Motor neuron (in vitro differentiated cells): ENCODE data around the gene SFT2D1. TPM values are rescaled to one million over a fixed set of nuclear protein-coding genes. Genes with fewer than 3 reads are reported as not detected.
A peak's percentile ranks its signal among the peaks of the same experiment; 100 is the strongest.
"Not testable (repeated sequence)": the region's sequence is repeated elsewhere in the genome, so short reads cannot be mapped to it uniquely, and the experiment has no call there.

Source experiments
- ATAC-seq, 8 experiments: fragments of 200-7000 bp; cut with Tn5 transposase; replicated peaks in 6 of 8; 2 replicates each; pipeline ENCODE4 v1.8.0; 2021; ENCODE audit warnings: mild to moderate bottlenecking in 8 of 8, moderate library complexity in 8 of 8
- H3K27ac ChIP-seq, 2 donors: fragments of 250-450 bp; sonication (Bioruptor Pico); 2 replicates each; pipeline ENCODE4 v1.9.0; 2021; ENCODE audit warnings: antibody characterized with exemption in 2 of 2, mild to moderate bottlenecking in 2 of 2, moderate library complexity in 1 of 2
- H3K4me1 ChIP-seq, 2 donors: fragments of 250-450 bp; sonication (Bioruptor Pico); replicated peaks in 1 of 2; 2 replicates each; pipeline ENCODE4 v1.6.1; 2021; ENCODE audit warnings: antibody characterized with exemption in 2 of 2, mild to moderate bottlenecking in 2 of 2, moderate library complexity in 1 of 2
- H3K4me3 ChIP-seq, 5 donors: fragments of 250-450 bp; sonication (Bioruptor Pico); 2 replicates each; pipeline ENCODE4 v1.9.0; 2021; ENCODE audit warnings: antibody characterized with exemption in 5 of 5, mild to moderate bottlenecking in 5 of 5, moderate library complexity in 4 of 5
- WGBS, 10 experiments: fragments of 450-650 bp; shearing (Covaris generic); methylation state at CpG; one replicate each; pipeline ENCODE4 v1.0.0; 2022; 5-methylcytosine and 5-hydroxymethylcytosine counted together
- in situ Hi-C, 9 experiments: fragments of 400-800 bp; cut with MboI; loops; one replicate each; pipeline ENCODE4 v1.15.0; 2021; ENCODE audit warnings: low sequenced_read_pairs in 9 of 9, low pct_unique_long_range_greater_than_20kb in 2 of 9; ENCODE audit not compliant: unreplicated experiment in 9 of 9
- total RNA-seq, 8 experiments: library from RNA; unstranded; fragments of 300-600 nt; gene quantifications; 2 replicates each; pipeline versions ENCODE4 v1.2.3 to v1.2.4, GENCODE V29; 2022

The SFT2D1 gene
- total RNA-seq, 8 experiments from 2014 or later, result 21.4 to 53.5 (median 29.1) TPM

DNA sequence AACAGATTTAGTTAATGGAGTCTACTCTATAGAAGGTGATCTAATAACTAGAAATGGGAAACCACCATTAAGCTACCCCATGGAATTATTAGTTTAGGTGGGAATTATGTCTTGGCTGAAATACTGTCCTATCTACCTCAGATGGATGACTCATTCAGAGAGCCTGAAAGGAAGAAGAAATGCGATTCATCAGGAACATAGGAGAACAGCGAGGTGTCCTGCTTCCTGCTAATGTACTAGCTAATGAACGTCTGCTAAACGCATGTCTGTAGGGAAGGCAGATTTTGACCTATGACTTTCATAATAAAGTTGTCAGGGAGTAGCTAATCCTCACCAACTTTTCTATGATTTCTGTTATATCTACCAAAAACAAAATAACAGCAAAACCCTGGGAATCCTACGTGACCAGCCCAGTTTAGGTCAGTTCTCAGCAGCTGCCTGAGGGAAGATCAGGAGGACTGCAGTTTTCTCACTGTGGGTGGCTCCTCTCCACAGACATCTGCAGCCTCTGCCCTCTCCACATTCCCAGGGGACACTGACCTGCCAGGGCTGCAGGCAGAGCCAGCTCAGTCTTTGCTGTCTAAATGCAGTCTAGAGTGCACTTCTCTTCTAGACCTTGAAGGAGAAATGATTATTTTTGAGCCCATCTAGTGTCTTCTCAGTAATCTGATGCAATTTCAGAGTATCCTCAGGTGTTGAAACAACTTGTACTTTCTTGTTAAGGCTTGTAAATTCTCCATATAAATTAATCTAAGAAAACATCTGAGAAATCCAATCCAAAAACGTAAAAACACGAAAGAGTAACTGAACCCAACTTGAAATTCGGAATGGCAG is 18.1 kb upstream of the SFT2D1 start:
- 20 to 90% (median 79%) methylated on average over 2 to 8 of the region's 8 CpGs; no CpG with 5 or more reads in 1 of the 10 experiments for WGBS, 10 experiments
- H3K4me3 ChIP-seq, result no peak overlapping the region
- no peak overlapping the region for H3K27ac ChIP-seq
- H3K4me1 ChIP-seq, result peaks cover 10 to 11% of the 10 kb centered on the region in 2 donors
- peak in 6 of 8 experiments; percentile 51 to 84 (median 66) for ATAC-seq
- in situ Hi-C loops, result no loop called here

DNA sequence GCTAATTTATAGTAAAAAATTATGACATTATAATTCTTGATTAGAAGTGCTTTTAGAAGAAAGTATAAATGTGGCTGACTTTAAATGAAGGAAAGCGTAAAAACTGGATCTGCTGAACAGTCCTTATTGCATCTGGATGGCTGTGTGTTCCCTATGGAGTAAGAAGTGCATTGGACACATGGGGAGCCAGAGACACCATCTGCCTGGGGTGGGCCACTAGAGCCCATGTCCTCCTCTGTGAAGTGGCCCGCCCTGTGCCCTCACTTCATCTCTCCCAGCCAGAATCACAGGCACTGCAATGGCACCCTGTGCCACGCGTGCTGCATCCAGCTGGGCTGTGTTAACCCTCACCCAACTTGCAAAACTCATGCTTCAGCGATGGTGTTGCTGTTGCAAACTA is 13.2 kb upstream of the SFT2D1 start:
- H3K4me1 ChIP-seq, result peaks cover 7 to 11% of the 10 kb centered on the region in 2 donors
- in situ Hi-C loops, result no loop called here
- no peak overlapping the region for H3K27ac ChIP-seq
- H3K4me3 ChIP-seq, result no peak overlapping the region
- ATAC-seq, result no peak
- 17 to 100% (median 59%) methylated on average over 1 to 5 of the region's 5 CpGs; no CpG with 5 or more reads in 2 of the 10 experiments for WGBS, 10 experiments

DNA sequence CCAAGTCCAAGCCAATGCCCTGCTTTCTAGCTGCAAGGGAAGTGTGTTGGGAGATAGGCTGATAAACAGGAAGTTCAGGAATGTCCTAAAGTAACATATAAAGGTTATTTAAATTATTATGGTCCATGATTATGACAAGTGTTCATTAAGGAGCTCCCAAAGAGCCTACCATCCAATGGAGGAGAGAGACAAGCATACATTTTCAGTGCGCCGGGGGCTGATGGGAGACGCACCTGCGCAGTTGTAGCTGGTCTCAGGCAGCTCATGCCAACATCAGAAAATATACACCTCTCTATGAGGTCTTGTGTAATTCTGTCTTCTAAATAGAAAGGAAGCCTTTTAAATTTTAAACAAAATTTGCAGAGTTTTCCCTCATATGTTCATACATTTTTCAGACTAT is 12.6 kb upstream of the SFT2D1 start:
- 80 to 100% (median 100%) methylated on average over 1 to 3 of the region's 4 CpGs; no CpG with 5 or more reads in 5 of the 10 experiments for WGBS, 10 experiments
- in situ Hi-C loops, result no loop called here
- Histone ChIP-seq H3K4me3 (no peak overlapping the region), H3K27ac (no peak overlapping the region), H3K4me1 (peaks cover 7 to 11% of the 10 kb centered on the region in 2 donors)
- no peak for ATAC-seq

DNA sequence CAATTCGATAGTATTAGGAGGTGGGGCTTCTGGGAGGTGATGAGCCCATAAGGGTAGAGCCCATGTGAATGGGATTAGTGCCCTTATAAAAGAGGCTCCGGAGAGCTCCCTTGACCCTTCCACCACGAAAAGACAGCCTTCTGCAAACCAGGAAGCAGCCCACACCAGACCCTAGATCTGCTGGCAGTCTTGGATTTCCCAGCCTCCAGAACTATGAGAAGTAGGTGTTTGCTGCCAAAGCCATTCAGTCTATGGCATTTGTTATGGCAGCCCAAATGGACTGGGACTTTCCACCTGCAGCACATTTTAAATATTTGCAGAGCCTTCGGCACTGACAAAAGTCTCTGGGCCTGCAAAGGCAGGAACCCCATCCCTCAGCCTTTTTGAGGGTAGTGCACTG is 11.8 kb upstream of the SFT2D1 start:
- H3K4me1 ChIP-seq, result peaks cover 7 to 11% of the 10 kb centered on the region in 2 donors
- no peak for ATAC-seq
- in situ Hi-C loops, result no loop called here
- no peak overlapping the region for H3K27ac ChIP-seq
- 22 to 100% (median 85%) methylated on average over 1 to 4 of the region's 4 CpGs; no CpG with 5 or more reads in 1 of the 10 experiments for WGBS, 10 experiments
- no peak overlapping the region for H3K4me3 ChIP-seq

DNA sequence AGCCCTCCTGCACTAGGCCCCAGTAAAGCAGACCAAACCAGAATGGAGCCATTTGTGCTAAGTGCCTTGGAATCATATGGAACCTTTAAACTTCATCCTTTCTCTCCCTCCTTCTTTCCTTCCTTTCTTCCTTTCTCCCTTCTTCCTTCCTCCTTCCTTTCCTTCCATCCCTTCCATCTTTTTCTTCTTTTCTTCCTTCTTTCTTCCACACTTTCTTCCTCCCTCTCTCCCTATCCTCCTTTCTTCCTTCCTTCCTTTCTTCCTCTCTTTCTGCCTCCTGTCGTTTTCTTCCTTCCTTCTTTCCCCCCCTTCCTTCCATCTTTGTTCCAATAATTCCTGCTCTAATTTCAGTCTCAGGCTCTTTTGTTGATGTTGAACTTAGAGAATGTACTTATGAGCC is 11.2 kb upstream of the SFT2D1 start:
- WGBS, 10 experiments, result 10 to 100% (median 70%) methylated on average over 1 of the region's 1 CpG
- Histone ChIP-seq H3K4me3 (no peak overlapping the region), H3K27ac (no peak overlapping the region), H3K4me1 (peaks cover 7 to 11% of the 10 kb centered on the region in 2 donors)
- in situ Hi-C loops, result no loop called here
- no peak for ATAC-seq

DNA sequence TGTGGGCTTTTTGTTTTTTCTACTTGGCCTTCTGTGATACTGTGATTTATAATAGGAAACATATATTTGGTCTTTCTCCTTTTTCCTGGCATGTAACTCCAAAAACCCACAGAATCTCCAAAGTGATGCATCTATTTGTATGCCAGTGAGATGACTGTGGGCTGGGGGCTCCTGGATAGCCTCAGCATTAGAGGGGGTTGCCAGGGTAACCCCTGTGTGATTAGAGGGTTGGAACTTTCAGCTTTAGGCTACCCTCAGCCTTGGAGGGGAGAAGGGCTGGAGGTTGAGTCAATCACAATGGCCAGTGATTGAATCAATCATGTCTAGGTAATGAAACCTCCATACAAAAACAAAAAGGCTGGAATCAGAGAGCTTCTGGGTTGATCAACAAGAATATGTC is 10.6 kb upstream of the SFT2D1 start:
- Histone ChIP-seq H3K27ac (no peak overlapping the region), H3K4me1 (peaks cover 7 to 11% of the 10 kb centered on the region in 2 donors), H3K4me3 (no peak overlapping the region)
- in situ Hi-C loops, result no loop called here
- ATAC-seq, result peak in 2 of 8 experiments; percentile 32 to 90

DNA sequence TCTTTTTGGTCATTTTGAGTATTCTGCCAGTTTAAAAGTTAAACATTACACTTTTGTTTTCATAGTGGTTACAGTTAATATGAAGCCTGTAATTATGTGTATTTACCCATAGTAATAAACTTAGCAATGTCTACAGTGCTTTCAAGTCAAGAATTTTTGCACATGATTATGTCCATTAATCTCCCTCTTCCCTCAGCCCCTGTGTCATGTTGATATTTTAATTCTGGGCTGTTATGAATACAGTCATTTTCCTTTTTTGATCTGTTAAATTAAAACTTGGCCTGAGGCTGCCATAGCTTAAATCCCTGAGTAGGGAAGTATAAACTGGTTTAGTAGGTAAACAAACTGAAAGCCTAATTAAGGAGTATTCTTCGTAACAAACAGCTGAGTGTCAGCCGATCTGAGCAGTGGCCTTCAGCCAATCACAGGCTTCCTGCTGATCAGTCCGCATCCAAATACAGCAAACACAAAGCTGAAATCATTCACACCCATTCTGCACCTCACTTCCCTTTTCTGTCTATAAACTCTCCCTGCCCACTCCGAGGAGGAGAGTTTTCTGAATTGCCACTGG is 9.5 kb upstream of the SFT2D1 start:
- ATAC-seq, result peak; percentile 26 to 95 (median 58)
- H3K4me1 ChIP-seq, result peaks cover 7 to 11% of the 10 kb centered on the region in 2 donors
- WGBS, 10 experiments, result 0 to 63% (median 42%) methylated on average over 1 to 4 of the region's 4 CpGs; no CpG with 5 or more reads in 2 of the 10 experiments
- no peak overlapping the region for H3K27ac ChIP-seq
- H3K4me3 ChIP-seq, result no peak overlapping the region
- in situ Hi-C loops, result no loop called here

DNA sequence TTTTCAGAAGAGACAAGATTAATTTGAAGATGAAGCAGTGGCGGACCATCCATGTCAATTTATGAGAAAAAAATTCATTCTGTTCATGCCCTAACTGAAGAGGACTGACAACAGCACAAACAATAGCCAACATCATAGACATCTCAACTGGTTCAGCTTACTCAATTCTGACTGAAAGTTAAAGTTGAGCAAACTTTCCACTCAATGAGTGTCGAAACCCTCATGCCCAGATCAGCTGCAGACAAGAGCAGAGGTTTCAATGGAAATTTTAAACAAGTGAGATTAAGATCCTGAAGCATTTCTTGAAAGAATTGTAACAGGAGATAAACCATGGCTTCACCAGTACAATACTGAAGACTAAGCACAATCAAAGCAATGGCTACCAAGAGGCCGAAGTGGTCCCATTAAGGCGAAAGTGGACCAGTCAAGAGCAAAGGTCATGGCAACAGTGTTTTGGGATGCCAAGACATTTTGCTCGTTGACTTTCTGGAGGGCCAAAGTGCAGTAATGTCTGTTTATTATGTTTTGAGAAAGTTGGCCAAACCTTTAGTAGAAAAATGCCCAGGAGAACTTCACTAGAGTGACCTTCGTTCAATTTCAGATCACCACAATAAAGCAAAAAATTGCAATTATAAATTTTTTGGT is 6.1 kb upstream of the SFT2D1 start:
- H3K4me1 ChIP-seq, result peaks cover 8 to 9% of the 10 kb centered on the region in 2 donors
- 68 to 96% (median 86%) methylated on average over 2 to 6 of the region's 6 CpGs; no CpG with 5 or more reads in 1 of the 10 experiments for WGBS, 10 experiments
- H3K4me3 ChIP-seq, result no peak overlapping the region
- ATAC-seq, result no peak
- in situ Hi-C loops, result no loop called here
- H3K27ac ChIP-seq, result no peak overlapping the region

DNA sequence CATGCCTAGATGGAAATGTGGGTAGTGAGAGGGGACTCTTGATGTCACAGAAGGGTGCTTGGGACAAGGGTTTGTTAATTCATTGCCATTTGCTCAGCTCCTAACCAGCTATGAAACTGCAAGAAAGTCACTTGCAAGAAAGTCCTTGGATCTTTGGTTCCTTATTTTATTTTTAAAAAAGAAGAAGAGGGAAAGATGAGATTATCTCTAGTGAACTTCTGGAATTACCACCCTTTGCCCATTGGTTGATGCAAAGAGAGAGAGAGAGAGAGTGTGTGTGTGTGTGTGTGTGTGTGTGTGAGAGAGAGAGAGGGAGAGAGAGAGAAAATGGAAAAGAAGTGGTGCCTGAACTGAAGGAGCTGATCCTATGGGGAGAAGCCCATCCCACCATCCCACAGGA is 4.6 kb upstream of the SFT2D1 start:
- H3K4me1 ChIP-seq, result peaks cover 3 to 7% of the 10 kb centered on the region in 2 donors
- no peak for ATAC-seq
- H3K4me3 ChIP-seq, result no peak overlapping the region
- in situ Hi-C loops, result no loop called here
- H3K27ac ChIP-seq, result no peak overlapping the region

DNA sequence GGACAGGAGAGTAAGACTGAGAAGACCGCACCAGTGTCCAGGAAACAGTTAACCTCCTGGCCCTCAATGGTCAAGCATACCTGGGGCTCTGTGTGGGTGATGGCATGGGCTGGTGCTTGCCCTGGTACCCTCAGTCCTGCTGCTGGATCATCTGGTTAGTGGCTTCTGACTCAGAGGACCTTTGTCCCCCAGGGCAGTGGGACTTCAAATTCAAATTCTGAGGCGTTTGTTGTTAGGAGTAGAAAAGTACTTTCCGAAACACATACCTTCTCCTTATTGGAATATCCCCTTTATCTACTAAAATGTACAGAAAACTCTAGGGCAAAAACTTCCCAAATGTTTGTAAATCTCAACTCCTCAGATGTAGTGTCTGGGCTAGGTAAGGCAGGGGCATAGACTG is 4.1 kb upstream of the SFT2D1 start:
- 70 to 100% (median 80%) methylated on average over 1 to 3 of the region's 3 CpGs; no CpG with 5 or more reads in 2 of the 10 experiments for WGBS, 10 experiments
- H3K4me1 ChIP-seq, result peaks cover 6 to 9% of the 10 kb centered on the region in 2 donors
- no peak overlapping the region for H3K4me3 ChIP-seq
- ATAC-seq, result no peak
- H3K27ac ChIP-seq, result no peak overlapping the region
- in situ Hi-C loops, result no loop called here

DNA sequence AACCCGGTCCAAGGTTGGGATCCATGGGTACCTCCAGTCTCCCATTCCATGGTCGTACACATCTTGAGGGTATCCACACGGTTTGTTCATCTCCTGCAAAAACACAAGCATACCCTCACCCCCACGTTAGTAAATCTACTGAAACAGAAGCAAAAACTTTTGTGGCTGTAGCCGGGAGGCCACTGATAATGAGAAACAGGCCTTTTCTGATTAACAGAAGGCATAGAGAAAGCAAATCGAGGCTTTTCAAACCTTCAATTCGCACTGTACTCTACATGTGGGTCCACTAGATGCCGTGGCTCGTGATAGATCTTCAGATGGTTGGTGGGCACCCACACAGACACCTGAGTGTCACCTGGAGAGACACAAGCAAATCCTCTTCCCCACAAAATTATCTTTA is 3.3 kb upstream of the SFT2D1 start:
- H3K4me1 ChIP-seq, result peaks cover 9 to 16% of the 10 kb centered on the region in 2 donors
- WGBS, 10 experiments, result 0 to 100% (median 82%) methylated on average over 1 to 6 of the region's 9 CpGs; no CpG with 5 or more reads in 3 of the 10 experiments
- H3K4me3 ChIP-seq, ATAC-seq, in situ Hi-C loops, H3K27ac ChIP-seq: not testable (repeated sequence)

DNA sequence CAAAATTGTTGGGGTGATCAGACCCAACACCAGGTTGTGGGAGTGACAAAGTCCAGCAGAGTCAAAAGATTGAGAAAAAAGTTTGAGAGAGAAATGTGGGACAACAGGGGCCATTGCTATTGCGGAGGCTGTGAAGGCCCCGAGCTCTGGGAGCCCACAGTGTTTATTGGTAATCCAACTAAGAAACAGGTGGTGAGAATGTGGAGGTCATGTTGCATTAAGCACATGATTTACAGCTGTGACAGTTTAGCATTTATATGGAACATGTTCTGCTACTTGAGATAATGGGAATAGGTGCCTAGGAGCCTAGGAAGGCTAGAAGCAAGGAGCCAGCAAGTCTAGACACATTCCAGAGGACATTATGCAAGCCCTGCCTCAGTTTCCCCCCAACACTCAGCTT is 2.6 kb upstream of the SFT2D1 start:
- H3K4me1 ChIP-seq, result peaks cover 9 to 20% of the 10 kb centered on the region in 2 donors
- 50 to 100% (median 100%) methylated on average over 1 to 2 of the region's 2 CpGs; no CpG with 5 or more reads in 3 of the 10 experiments for WGBS, 10 experiments
- ATAC-seq, in situ Hi-C loops, H3K4me3 ChIP-seq, H3K27ac ChIP-seq: not testable (repeated sequence)

DNA sequence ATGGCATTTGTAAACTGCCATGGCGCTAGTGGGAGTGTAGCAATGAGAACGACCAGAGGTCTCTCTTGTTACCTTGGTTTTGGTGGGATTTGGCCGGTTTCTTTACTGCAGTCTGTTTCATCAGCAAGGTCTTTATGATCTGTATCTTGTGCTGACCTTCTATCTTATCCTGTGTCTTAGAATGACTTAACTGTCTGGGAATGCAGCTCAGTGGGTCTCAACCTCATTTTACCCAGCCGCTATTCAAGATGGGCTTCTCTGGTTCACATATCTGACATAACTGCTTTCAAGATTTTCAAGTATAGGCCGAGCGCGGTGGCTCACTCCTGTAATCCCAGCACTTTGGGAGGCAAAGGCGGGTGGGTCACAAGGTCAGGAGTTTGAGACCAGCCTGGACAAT is 1.9 kb upstream of the SFT2D1 start:
- no peak for ATAC-seq
- no peak overlapping the region for H3K27ac ChIP-seq
- H3K4me1 ChIP-seq, result peaks cover 9 to 20% of the 10 kb centered on the region in 2 donors
- H3K4me3 ChIP-seq, result no peak overlapping the region
- in situ Hi-C loops, result no loop called here
- WGBS, 10 experiments, result 90 to 100% (median 97%) methylated on average over 2 to 7 of the region's 8 CpGs
